A549 (cell line): Measurements from ENCODE around the gene DDX25. TPM values are rescaled to one million over a fixed set of nuclear protein-coding genes. Genes with fewer than 3 reads are reported as not detected.

Experiments
- ATAC-seq, 2 experiments: fragments of 200-7000 bp in 1 of 2; fragments of >200 bp in 1 of 2; cut with Nextera tagmentation in 1 of 2; cut with Tn5 transposase in 1 of 2; 3 replicates each; pipeline versions ENCODE4 v1.8.0 to v1.9.1; 2018 to 2020; ENCODE audit warnings: mild to moderate bottlenecking in 1 of 2, moderate library complexity in 1 of 2
- CTCF ChIA-PET: fragments of 300-600 bp; sonication (Branson Sonifier 250); formaldehyde crosslinking; extraction: SDS; loops from one replicate; lab custom pipeline; 2021; ENCODE audit warnings: antibody characterized with exemption, inconsistent platforms; lab: Yijun Ruan, JAX
- POLR2A ChIA-PET: fragments of 350-600 bp; formaldehyde crosslinking; extraction: SDS; loops from one replicate; lab custom pipeline; 2021; ENCODE audit warnings: antibody characterized with exemption, inconsistent platforms; lab: Yijun Ruan, JAX
- DNase-seq, 2 experiments: peaks; one replicate each; pipeline versions ENCODE4 v3.0.0 to v3.0.0-alpha.2; 2011 to 2016; ENCODE audit warnings: low read depth in 1 of 2, low spot score in 1 of 2
- FAIRE-seq: peaks from 2 replicates; lab custom pipeline; 2011; peaks lifted over from hg19 to GRCh38; lab: Jason Lieb, UNC
- H3K27ac ChIP-seq, 2 experiments: fragments of >200 bp; sonication (Bioruptor Twin); formaldehyde crosslinking; 3 replicates each; pipeline ENCODE4 v1.5.1; 2016 to 2017
- H3K4me1 ChIP-seq: fragments of >200 bp; sonication (Bioruptor Twin); formaldehyde crosslinking; 3 replicates; pipeline ENCODE4 v1.6.1; 2016
- H3K4me2 ChIP-seq: fragments of >200 bp; sonication (Bioruptor Twin); formaldehyde crosslinking; 3 replicates; pipeline ENCODE4 v1.6.1; 2016
- H3K4me3 ChIP-seq: fragments of >200 bp; sonication (Bioruptor Twin); formaldehyde crosslinking; 3 replicates; pipeline ENCODE4 v1.5.1; 2016
- H3K9me3 ChIP-seq: fragments of >200 bp; sonication (Bioruptor Twin); formaldehyde crosslinking; 3 replicates; pipeline ENCODE4 v1.6.1; 2016
- BHLHE40 ChIP-seq: IDR thresholded peaks from 2 replicates; pipeline ENCODE4 v1.6.1; 2012; ENCODE audit warnings: low read depth, low read length, inconsistent platforms
- CBX8 ChIP-seq: fragments of 200-600 bp; sonication (generic); IDR thresholded peaks from 2 replicates; pipeline ENCODE4 v1.6.1; 2016
- CEBPB ChIP-seq, 2 experiments: fragments of >200 bp in 1 of 2; sonication (Bioruptor Twin) in 1 of 2; formaldehyde crosslinking in 1 of 2; IDR thresholded peaks; 2 replicates each; pipeline ENCODE4 v1.6.1; 2012 to 2016
- CHD4 ChIP-seq: fragments of 200-600 bp; sonication (generic); IDR thresholded peaks from 2 replicates; pipeline ENCODE4 v1.6.1; 2016; ENCODE audit warnings: antibody characterized with exemption, mild to moderate bottlenecking, borderline replicate concordance
- CTCF ChIP-seq: fragments of >200 bp; sonication (Bioruptor Twin); formaldehyde crosslinking; IDR thresholded peaks from 3 replicates; pipeline ENCODE4 v1.5.1; 2016
- FOSL2 ChIP-seq, 2 experiments: fragments of 450-650 bp in 1 of 2; fragments of >200 bp in 1 of 2; sonication (Bioruptor Twin) in 1 of 2; formaldehyde crosslinking; IDR thresholded peaks; 2 replicates each; pipeline versions ENCODE4 v1.5.0 to v1.6.1; 2016 to 2020; ENCODE audit warnings: mild to moderate bottlenecking in 1 of 2, moderate library complexity in 1 of 2
- GATA3 ChIP-seq: IDR thresholded peaks from 2 replicates; pipeline ENCODE4 v1.6.1; 2012; ENCODE audit warnings: borderline replicate concordance
- JUN ChIP-seq, 2 experiments: fragments of >200 bp; sonication (Bioruptor Twin); formaldehyde crosslinking; IDR thresholded peaks; 2 replicates in 1 of 2; 3 replicates in 1 of 2; pipeline ENCODE4 v1.6.1; 2016 to 2017
- JUNB ChIP-seq: fragments of >200 bp; sonication (Bioruptor Twin); formaldehyde crosslinking; IDR thresholded peaks from 2 replicates; pipeline ENCODE4 v1.6.1; 2016
- KDM5A ChIP-seq: fragments of 200-600 bp; sonication (generic); IDR thresholded peaks from 2 replicates; pipeline ENCODE4 v1.6.1; 2016; ENCODE audit warnings: antibody characterized with exemption, mild to moderate bottlenecking
- MAFK ChIP-seq: fragments of 450-650 bp; IDR thresholded peaks from 2 replicates; pipeline ENCODE4 v1.6.1; 2014; ENCODE audit not compliant: partially characterized antibody
- PHF8 ChIP-seq: fragments of 200-600 bp; sonication (generic); IDR thresholded peaks from 2 replicates; pipeline ENCODE4 v1.6.1; 2016; ENCODE audit warnings: low read depth, mild to moderate bottlenecking, antibody characterized with exemption, moderate library complexity, borderline replicate concordance
- RARB ChIP-seq: fragments of 250-450 bp; sonication (Bioruptor Pico); IDR thresholded peaks from 2 replicates; pipeline ENCODE4 v1.8.0; 2021; ENCODE audit warnings: mild to moderate bottlenecking, moderate library complexity
- RCOR1 ChIP-seq: fragments of 150-350 bp; IDR thresholded peaks from 2 replicates; pipeline ENCODE4 v1.6.1; 2014; ENCODE audit warnings: antibody characterized with exemption, low read length, low read depth
- RFX5 ChIP-seq: fragments of 450-650 bp; IDR thresholded peaks from 2 replicates; pipeline ENCODE4 v1.7.1; 2014; ENCODE audit warnings: antibody characterized with exemption, mild to moderate bottlenecking, moderate library complexity
- ZC3H11A ChIP-seq: fragments of 450-650 bp; IDR thresholded peaks from 2 replicates; pipeline ENCODE4 v1.6.1; 2014; ENCODE audit warnings: antibody characterized with exemption, mild to moderate bottlenecking
- ZFP36 ChIP-seq: fragments of 450-650 bp; IDR thresholded peaks from 2 replicates; pipeline ENCODE4 v1.6.1; 2014; ENCODE audit warnings: borderline replicate concordance; ENCODE audit not compliant: partially characterized antibody
- WGBS: methylation state at CpG from one replicate; pipeline ENCODE4 v1.1.6; 2017; ENCODE audit errors: missing lambda C conversion rate; 5-methylcytosine and 5-hydroxymethylcytosine counted together
- polyA plus RNA-seq, 4 experiments: library from polyadenylated mRNA; depleted of rRNA in 3 of 4; stranded (reverse); fragments of >200 nt; fragmentation: RNase III in 1 of 4; extraction: RNeasy Plus Mini Kit Qiagen cat#74134 plus additional on column Dnase treatment in 1 of 4; gene quantifications; 2 replicates in 3 of 4; 3 replicates in 1 of 4; pipeline ENCODE4 v1.2.3, GENCODE V29; 2011 to 2017
- TF ChIP-seq, protein P1 (sequence below): fragments of 200-600 bp; sonication (generic); IDR thresholded peaks from 2 replicates; pipeline ENCODE4 v1.6.1; 2016; ENCODE audit warnings: antibody characterized with exemption, mild to moderate bottlenecking, moderate library complexity

DDX25 gene
- polyA plus RNA-seq, 2 of the 4 experiments (the other 2 are of a cell fraction) = 0.01 TPM; not detected in 1

DNA sequence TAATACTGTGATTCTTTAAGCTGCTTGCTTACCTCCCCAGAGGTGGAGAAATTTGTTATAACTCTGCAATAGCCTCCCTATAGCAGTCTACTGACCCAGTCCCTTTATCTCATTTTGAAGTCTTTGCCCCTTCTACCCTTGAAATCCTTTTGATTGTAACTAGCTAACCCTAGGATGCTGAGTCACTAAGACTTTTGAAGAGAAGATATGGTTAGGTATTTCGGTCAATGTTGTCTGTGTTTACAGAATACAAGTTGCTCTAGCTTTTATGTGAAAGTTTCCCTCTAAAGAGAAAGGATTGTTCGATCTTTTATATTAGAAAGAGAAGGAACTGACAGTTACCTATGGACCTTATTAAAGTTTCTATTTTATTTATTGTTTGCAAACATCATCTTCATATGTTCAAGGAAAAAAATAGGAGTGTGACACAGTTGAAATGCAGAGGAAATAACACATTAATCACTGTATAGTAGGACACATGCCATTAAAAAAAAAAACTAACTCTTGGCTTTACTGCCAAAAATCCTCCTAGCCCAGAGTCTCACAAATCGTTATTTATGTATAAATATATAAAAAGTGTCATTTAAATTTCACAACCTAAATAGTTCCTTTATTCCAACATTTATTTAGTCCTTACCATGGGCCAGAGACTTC, 13.7 kb upstream of the DDX25 start:
- CTCF ChIA-PET = interaction anchor here (1.8 kb wide), 1 partner anchor 9 kb away, joined by 4 read pairs; no protein-coding TSS in a partner anchor
- no peak for DNase-seq
- TF ChIP-seq MAFK (peak; percentile 21), CBX8 (no peak), JUNB (no peak), JUN (IDR thresholded peaks at IDR 0.05) (no peak), RFX5 (no peak)
- TF ChIP-seq, all 56 proteins: peak for 1
- FAIRE-seq = no peak
- Histone ChIP-seq H3K27ac (peak overlapping the region; percentile 67 to 78), H3K9me3 (no peaks in the 10 kb centered on the region), H3K4me1 (peaks cover 49% of the 10 kb centered on the region), H3K4me2 (peak overlapping the region; percentile 86), H3K4me3 (peak overlapping the region; percentile 28)
- 5% methylated on average over 3 of the region's 3 CpGs for whole genome bisulfite sequencing
- POLR2A ChIA-PET = interaction anchor here (0.5 kb wide), 1 partner anchor 96 kb away, joined by 3 read pairs; no protein-coding TSS in a partner anchor
- no peak for ATAC-seq

GRCh38 chr11:125892071-125892470, 12.2 kb upstream of the DDX25 start:
- Histone ChIP-seq H3K4me3 (0 out of 3 replicates have a peak overlapping the region, but pooled peaks have one; percentile 13), H3K4me2 (peak overlapping the region; percentile 86), H3K9me3 (no peaks in the 10 kb centered on the region), H3K4me1 (peaks cover 44% of the 10 kb centered on the region), H3K27ac (peak overlapping the region; percentile 67 to 73; a peak in 5 of 6 replicates)
- no peak for ATAC-seq
- ChIA-PET POLR2A (no interaction called here), CTCF (no interaction called here)
- TF ChIP-seq, protein P1, sequence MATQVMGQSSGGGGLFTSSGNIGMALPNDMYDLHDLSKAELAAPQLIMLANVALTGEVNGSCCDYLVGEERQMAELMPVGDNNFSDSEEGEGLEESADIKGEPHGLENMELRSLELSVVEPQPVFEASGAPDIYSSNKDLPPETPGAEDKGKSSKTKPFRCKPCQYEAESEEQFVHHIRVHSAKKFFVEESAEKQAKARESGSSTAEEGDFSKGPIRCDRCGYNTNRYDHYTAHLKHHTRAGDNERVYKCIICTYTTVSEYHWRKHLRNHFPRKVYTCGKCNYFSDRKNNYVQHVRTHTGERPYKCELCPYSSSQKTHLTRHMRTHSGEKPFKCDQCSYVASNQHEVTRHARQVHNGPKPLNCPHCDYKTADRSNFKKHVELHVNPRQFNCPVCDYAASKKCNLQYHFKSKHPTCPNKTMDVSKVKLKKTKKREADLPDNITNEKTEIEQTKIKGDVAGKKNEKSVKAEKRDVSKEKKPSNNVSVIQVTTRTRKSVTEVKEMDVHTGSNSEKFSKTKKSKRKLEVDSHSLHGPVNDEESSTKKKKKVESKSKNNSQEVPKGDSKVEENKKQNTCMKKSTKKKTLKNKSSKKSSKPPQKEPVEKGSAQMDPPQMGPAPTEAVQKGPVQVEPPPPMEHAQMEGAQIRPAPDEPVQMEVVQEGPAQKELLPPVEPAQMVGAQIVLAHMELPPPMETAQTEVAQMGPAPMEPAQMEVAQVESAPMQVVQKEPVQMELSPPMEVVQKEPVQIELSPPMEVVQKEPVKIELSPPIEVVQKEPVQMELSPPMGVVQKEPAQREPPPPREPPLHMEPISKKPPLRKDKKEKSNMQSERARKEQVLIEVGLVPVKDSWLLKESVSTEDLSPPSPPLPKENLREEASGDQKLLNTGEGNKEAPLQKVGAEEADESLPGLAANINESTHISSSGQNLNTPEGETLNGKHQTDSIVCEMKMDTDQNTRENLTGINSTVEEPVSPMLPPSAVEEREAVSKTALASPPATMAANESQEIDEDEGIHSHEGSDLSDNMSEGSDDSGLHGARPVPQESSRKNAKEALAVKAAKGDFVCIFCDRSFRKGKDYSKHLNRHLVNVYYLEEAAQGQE = no peak
- TF ChIP-seq BHLHE40 (no peak), CBX8 (no peak), GATA3 (peak; percentile 66; the same call in 1 of the 2 replicates), JUN (IDR thresholded peaks at IDR 0.05) (0 out of 5 replicates have a peak, but pooled peaks of 1 of the 2 experiments have one; percentile 13), CHD4 (no peak), ZFP36 (no peak), ZC3H11A (no peak), FOSL2 (IDR thresholded peaks at IDR 0.05) (peak; percentile 60; the same call in 1 of the 2 replicates), FOSL2 (CRISPR knock-in tag; IDR thresholded peaks at IDR 0.05) (peak; percentile 76), PHF8 (no peak), CTCF (no peak), KDM5A (no peak), JUNB (peak; percentile 79), RCOR1 (no peak), RARB (CRISPR knock-in tag) (no peak), CEBPB (IDR thresholded peaks at IDR 0.05) (peak in 1 of 2 experiments; percentile 23; a peak in 1 of 4 replicates)
- DNase-seq = peak in 1 of 2 experiments; percentile 23
- no peak for FAIRE-seq
